Retinal pigment epithelial cell (primary cell): Measurements from ENCODE around the gene SRP72.

ENCODE experiments used
- DNase-seq: peaks from one replicate; pipeline ENCODE4 v3.0.0-alpha.2; 2010; ENCODE audit warnings: low read depth
- H3K4me3 ChIP-seq: 2 replicates; pipeline ENCODE4 v1.5.1; 2011; ENCODE audit warnings: mild to moderate bottlenecking, low read length, control low read depth, moderate library complexity
- TF ChIP-seq, protein P1 (sequence below): conservative IDR thresholded peaks from 2 replicates; pipeline ENCODE4 v1.5.1; 2011; ENCODE audit warnings: low read depth, low read length, control low read depth, inconsistent platforms

The SRP72 gene, protein sequence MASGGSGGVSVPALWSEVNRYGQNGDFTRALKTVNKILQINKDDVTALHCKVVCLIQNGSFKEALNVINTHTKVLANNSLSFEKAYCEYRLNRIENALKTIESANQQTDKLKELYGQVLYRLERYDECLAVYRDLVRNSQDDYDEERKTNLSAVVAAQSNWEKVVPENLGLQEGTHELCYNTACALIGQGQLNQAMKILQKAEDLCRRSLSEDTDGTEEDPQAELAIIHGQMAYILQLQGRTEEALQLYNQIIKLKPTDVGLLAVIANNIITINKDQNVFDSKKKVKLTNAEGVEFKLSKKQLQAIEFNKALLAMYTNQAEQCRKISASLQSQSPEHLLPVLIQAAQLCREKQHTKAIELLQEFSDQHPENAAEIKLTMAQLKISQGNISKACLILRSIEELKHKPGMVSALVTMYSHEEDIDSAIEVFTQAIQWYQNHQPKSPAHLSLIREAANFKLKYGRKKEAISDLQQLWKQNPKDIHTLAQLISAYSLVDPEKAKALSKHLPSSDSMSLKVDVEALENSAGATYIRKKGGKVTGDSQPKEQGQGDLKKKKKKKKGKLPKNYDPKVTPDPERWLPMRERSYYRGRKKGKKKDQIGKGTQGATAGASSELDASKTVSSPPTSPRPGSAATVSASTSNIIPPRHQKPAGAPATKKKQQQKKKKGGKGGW

DNA sequence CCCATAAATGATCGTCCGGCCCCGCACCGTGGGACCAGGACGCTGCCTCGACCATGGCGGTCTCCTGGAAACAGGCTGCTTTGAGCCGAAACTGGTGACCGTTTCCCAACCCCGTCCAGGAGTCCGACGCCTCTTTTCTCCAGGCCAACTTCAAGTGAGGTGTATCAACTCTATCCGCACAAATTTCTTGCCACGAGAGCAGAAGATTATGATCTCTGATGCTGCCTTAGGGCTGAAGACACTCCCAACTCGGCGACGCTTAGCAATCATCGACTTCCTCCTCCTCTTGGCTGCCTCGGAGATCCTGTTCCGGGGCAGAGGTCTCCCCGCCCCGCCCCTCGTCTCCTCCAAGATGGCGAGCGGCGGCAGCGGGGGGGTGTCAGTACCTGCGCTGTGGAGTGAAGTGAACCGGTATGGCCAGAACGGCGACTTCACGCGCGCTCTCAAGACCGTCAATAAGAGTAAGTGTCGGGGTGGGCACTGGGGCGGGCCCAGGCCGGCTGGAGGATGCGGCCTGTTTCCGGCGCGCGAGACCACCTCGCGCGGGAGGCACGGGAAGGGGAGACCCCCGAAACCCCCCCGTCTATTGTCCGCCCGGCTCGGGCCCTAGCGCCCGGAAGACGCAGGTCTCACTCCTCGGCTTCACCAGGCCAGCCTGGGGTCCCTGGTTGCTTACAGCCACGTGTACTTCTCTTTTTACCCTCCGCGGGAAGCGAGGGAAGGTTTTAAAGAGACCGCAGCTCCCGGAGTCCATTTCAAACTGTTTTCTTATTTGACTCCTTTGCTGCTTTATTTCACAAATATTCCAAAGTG lies at the start of gene SRP72:
Gene SRP72 (plus strand): TSS at position 334 of the 813 bp plus-strand sequence. CDS start 19 bp downstream, at position 353.
- TF ChIP-seq, protein P1, sequence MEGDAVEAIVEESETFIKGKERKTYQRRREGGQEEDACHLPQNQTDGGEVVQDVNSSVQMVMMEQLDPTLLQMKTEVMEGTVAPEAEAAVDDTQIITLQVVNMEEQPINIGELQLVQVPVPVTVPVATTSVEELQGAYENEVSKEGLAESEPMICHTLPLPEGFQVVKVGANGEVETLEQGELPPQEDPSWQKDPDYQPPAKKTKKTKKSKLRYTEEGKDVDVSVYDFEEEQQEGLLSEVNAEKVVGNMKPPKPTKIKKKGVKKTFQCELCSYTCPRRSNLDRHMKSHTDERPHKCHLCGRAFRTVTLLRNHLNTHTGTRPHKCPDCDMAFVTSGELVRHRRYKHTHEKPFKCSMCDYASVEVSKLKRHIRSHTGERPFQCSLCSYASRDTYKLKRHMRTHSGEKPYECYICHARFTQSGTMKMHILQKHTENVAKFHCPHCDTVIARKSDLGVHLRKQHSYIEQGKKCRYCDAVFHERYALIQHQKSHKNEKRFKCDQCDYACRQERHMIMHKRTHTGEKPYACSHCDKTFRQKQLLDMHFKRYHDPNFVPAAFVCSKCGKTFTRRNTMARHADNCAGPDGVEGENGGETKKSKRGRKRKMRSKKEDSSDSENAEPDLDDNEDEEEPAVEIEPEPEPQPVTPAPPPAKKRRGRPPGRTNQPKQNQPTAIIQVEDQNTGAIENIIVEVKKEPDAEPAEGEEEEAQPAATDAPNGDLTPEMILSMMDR = no peak
- DNase-seq = peak; percentile 79
- peak within 1 kb of the TSS; percentile 82 for H3K4me3 ChIP-seq

DNA sequence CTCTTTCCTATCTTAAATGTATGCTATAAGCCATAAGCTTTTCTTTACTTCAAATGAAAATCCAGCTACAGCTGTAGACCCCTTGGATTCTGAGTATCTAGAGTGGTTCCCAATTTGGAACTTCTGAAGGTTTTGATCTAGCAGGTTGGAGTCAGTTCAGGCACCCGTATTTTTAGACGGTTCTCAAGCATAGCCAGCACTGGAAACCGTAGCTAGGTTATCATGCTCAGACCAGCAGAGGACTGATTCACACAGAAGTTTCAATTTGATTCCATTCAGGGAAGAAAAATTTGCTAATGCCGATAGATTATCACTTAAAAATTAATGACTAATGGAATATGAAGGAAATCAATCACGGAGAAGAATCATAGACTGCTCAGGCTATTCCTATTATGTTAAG lies 43.2 kb upstream of the SRP72 start:
- H3K4me3 ChIP-seq = no peak overlapping the region
- no peak for DNase-seq
- TF ChIP-seq, protein P1 = no peak

DNA sequence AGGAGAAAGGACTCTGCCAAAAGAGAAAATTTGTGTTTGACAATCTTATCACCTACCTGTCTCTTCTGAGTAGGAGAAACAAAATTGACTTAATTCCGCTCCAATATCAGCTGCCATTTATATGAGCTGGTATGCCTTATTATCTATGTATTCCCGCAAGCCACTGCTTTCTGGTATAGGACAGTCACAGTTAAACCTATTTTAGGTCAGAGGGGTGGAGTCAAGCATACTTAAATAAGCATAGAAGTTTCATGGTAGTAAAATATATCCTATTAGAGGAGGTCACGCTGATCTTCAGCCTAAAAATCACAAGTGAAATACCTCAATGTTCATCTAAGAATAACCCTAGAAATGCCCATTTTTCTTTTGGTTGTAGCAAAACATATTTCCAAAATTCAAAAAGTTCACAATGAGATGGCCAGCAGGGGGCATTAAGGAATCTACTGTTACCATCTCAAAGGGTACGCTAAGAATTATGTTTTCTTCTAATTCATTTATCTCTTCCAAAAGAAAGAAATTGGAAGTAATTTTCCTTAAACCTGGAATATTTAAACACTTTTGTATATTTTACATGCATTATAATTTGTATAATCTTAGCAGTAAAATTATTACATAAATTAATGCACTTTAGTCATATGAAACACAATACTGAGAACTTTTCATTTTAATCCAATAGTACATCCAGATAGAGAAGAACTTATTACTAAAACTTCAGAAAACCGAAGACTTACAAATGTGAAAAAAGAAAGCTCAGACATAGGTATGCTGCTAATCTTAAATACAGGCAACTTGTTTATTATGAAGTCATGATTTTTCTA lies 42.5 kb upstream of the SRP72 start:
- DNase-seq = no peak
- H3K4me3 ChIP-seq = no peak overlapping the region
- TF ChIP-seq, protein P1 = peak; percentile 67

DNA sequence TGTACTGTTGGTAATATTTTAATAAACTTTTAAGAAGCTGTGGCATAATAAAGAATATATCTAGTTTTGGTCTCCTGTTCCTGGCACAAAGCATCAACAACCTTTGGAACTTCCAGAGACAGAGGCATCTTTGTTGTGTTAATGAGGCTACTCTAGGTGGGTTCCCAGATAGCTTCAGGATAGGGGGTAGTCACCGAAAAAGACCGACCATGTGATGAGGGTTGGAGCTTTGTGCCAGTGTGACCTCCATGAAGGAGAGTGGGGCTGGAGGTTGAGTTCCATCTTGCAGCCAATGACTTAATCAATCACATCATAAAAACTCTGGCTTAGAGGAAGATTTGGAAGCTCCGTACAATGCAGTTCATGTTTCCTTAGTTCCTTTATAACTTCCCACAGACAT lies 41.9 kb upstream of the SRP72 start:
- no peak for DNase-seq
- no peak overlapping the region for H3K4me3 ChIP-seq
- TF ChIP-seq, protein P1 = no peak

DNA sequence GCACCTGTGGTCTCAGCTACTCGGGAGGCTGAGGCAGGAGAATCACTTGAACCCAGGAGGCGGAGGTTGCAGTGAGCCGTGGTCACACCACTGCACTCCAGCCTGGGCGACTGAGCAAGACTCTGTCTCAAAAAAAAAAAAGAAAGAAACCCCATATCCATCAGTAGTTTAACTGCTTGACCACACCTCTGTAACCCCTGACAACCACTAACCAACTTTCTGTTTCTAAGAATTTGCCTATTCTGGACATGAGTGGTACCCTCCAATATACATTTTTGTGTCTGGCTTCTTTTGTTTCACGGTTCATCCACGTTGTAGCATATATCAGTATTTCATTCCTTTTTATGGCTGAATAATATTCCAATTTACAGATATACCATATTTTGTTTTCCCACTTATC lies 41.1 kb upstream of the SRP72 start:
- TF ChIP-seq, protein P1 = no peak
- H3K4me3 ChIP-seq = no peak overlapping the region
- no peak for DNase-seq

DNA sequence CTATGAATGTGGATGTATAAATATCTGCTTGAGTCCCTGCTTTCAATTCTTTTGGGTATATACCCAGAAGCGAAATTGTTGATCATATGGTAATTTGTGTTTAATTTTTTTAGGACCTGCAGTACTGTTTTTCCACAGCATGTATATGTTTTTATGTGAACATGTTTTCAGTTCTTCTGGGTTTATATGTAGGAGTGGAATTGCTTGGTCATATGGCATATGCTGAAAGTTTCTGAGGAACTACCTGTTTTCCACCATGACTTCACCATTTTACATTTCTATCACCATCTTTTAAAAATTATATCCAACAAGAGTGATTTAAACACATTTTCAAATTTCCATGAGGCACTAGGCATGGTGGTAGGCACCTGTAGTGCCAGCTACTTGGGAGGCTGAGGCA lies 40.2 kb upstream of the SRP72 start:
- no peak for DNase-seq
- H3K4me3 ChIP-seq = no peak overlapping the region
- TF ChIP-seq, protein P1 = no peak
